Measurements from ENCODE around the gene CROCC2.

CROCC2 gene

DNA sequence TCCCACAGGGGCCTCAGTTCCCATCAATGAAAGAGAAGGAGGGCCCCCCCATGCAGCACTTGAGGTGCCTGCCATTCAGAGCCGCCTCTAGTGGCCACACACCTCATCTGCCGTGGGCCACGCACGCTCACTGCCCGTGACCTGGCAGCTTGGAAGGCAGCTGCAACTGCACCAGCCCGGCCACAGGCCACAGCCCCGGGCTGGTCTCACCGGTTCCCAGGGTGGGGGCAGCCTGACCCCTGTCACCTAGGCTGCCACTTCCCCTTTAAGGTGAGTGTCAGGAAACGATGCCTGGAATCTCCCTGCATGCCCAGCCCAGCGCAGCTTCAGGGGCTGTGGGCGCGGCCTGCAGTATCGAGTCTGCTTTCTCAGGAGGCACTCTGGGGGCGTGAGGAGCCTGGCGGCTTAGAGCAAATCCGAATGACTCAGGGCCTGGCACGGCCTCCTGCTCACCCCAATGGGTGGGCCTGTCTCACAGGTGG is 12.7 kb upstream of the CROCC2 start:
- DNase-seq, result no peak

DNA sequence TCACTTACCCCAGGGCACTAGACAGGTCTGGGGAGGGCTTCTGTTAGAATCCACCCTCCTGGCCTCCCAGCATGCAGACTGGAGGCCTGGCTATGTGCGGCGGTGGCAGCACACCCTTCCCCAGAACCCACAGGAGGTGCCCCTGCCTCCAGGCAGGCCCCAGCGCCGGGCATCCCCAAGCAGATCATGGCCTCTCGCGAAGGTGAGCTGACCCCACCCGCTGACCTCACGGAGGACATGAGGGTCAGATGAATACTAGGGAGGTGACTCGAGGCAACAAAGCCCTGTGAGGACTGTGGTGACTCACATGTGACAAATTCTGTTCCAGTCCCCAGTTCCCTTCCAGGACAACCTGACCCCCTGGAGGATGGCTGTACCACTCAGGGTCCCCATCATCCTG is 12.1 kb upstream of the CROCC2 start:
- no peak for DNase-seq

DNA sequence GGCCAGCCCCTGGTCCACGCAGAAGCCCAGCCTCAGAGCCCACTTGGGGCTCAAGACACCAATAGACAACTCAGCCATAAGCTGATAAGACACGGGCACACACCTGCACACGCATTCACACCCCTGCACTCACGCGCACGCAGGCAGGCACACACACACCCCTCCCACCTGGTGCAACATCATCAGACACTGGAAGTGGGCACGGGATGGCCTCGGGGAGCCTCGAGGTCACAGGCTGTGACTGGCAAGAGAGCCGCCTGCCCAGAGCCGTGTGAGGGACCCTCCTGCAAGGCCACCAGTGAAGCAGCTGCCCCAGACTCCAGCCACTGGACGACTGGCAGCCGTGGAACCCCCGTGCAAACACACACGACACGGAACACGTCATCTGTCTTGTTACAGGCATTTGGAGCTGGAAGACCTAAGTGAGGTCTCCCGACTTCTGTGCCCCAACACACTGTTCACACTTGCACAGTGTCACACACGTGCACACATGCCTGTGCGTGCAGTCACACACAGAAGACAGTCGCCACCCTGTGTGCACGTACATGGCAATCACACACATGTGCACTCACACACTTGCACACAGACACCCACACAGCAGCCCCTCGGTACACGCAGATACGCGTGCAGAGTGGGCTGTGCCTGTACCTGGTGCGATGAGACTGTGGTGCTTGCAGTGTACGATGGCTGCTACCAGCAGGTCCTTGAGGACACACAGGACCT is 11.1 kb upstream of the CROCC2 start:
- no peak for DNase-seq

DNA sequence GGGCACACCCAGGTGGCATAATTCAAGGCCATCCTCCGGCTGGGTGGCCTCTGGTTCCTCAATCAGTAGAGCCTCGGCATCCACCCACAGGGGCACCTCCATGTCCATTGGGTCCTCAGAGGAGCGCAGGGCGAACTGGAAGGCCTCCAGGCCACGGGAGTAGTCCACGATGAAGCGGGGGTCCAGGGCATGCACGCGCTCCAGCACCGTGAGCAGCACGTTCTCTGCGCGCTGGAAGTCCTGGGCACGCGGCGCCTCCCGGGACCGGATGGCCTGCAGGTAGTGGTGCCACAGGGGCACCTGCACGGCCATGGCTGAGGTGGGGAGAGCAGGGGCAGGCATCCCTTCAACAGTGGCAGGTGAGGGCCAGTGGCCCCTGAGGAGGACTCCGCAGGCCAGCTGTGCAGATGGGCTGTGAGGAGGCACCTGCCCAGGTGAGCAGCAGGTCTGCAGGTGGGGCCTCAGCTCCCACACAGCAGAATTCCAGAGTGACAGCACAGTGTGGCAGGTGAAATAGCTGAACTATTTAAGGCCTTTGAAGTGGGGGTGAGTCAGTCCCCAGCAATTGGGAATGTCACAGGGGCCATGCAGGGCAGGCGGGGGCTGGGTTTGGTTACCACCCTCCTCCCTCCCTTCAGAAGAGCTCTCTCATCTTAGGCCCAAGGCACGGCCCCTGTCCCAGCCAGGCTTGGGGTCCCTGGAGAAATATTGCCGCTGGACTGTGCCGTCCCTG is 10.3 kb upstream of the CROCC2 start, which contains the start of gene MAB21L4:
Gene MAB21L4 (minus strand): TSS at position 501 of the 733 bp plus-strand sequence. CDS start 159 bp downstream, at position 342.
- no peak for DNase-seq

DNA sequence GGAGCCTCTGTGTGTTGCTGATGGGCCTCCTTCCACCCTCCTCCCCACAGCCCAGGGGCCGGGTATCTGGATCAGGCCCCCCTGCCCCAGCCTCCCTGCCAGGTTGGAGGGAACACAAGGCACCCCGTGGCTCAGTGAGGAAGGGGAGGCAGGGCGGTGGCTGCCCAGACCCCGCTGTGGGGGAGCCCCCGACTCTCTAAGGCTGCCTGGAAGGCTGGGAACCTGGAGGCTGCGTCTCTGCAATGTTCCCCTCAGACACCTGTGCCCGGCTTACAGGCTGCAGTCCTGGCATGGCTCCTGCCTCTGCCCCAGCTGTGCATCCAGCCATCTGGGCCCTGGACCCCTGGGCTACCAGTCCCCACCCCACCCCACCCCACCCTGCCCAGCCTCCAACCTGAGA is 9.7 kb upstream of the CROCC2 start:
- no peak for DNase-seq

DNA sequence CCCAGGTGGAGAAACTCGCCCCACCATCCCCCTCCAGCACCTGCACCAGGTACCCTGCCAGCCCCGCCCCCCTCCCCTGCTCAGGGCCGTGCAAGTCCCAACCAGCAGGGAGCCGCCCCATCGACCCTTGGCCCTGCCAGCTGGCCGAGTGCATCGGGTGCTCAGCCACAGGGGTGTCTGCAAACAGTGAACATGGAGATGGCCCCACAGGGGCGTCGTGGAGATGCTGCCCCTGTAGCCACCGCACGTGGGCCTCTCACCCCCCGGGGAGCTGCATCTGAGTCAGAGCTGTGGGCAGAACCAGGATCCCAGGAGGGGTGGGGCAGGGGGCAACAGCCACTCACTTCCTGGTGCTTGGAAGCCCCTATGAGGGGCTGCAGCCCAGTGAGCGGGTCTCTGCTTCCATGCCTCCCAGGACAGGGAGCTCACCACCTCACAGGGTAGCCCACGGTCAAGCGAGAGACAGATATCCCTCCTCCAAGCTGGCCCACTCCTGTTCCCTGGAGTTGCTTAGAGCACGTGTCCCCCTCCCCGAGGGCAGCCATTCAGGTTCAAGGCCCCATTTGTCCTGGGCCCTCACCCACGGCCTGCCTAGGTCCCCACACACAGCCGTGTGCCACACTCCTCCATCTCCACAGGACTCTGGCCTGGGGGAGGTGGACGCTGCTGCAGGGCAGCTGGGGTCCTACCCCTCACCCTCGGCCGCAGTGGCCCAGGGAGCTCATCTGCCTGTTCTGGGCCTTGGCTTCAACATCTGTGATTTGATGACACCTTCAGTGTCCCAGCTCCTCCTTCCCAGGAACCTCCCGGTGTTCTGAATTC is 9.1 kb upstream of the CROCC2 start:
- DNase-seq, result no peak

DNA sequence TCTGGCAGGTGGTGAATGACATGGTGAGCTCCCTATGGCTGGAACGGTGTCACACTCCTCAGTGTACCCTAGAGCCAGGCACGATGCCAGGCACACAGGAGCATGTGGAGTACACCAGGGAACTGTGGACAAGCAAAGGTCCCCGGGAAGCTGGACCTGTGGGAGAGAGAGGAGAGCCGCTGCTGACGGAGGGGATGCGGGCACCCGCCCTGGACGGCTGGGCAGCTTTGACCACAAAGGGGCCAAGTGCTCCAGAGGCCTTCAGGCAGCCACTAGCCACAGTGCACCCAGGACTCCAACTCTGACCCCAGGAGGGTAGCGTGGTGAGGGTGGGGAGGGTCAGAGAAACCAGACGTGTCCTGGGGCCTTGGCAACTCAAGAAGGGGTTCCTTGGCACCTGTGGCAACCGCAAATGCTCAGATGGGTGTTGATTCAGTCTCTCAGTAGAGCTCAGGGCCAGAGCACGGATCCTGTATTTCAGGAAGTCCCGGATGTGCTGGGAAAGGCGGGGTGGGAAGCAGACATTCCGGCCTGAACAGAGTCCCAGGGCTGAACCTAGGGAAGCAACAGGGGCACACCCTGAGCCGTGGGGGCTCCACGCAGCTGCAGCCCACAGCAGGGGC is 7.9 kb upstream of the CROCC2 start:
- DNase-seq, result no peak

DNA sequence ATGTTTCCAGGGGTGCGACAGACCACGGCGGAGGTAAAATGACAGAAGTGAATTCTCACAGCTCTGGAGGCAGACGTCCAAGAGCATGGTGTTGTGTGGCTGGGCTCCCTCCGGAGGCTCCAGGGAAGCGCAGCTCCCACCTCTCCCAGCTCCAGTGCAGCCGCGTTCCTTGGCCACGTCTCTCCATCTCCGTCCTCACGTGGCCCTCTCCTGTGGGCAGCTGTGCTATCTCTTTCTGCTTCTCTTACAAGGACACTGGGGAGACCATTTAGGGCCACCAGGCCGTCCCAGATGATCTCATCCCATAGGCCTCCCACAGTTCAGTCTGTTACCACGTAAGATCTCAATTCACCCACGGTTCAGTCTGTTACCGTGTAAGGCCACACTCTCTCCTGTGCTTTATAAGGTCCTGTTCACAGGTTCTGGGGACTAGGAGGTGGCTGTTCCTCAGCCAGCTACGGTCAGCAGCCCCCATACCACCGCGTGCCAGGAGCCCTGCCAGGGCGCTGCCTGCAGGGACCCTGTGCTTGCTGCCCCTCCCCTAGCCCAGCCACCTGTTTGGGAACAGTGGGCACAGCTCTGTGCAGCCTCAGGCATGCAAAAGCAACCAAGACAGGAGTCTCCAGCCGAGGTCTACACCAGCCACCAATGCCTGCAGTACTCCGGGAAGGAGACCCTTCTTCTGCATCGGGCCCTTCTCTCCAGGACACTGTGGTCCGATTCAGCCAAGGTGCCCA is 7.2 kb upstream of the CROCC2 start:
- no peak for DNase-seq

DNA sequence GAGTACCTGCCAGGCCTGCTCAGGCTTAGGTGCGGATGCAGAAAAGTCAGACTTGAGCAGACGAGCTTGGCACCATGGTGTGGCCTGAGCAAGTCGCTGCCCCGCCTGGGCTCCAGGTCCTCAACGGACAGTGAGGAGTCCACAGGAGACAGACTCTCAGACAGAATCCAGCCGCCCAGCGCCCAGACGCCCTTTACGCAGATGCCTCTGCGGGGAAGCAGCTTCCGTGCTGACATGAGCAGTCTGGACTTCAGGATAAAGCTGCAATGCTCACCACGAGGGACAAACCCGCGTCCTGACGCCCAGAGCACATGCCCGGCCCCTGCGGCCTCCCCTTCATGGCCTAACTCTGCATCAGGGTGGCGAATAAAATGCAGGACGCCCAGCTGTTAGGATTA is 6.7 kb upstream of the CROCC2 start:
- DNase-seq, result no peak

DNA sequence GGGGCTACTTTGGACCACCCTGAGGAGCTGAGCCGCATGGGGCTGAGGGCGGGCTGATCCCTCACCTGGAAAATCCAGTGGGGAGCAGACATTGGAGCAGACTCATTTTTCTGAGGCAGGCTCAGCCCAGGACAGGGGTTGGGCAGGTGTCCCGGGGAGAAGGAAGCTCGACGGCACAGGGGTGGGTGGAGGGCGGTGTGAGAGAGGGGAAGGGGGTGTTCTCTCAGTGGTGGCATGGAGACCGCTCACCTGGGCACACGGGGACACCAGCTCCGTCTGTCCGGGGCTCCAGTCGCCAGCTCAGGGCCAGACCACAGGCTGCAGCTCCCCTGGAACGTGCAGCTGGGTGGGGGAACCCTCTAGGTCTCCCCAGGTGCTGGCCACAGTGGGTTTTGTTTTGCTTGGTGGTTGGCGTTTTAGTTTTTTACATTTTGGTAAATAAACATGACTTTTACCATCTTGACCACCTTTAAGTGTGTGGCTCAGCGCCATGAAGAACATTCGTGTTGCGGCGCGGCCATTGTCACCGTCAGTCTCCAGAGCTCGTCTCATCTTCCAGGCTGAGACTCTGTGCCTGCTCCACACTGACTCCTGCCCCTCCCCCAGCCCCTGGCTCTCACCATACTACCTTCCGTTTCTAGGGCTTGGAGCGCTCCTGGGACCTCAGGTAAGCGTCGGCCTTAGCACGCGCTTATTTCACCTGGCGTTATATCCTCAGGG is 5.8 kb upstream of the CROCC2 start:
- DNase-seq, result no peak

DNA sequence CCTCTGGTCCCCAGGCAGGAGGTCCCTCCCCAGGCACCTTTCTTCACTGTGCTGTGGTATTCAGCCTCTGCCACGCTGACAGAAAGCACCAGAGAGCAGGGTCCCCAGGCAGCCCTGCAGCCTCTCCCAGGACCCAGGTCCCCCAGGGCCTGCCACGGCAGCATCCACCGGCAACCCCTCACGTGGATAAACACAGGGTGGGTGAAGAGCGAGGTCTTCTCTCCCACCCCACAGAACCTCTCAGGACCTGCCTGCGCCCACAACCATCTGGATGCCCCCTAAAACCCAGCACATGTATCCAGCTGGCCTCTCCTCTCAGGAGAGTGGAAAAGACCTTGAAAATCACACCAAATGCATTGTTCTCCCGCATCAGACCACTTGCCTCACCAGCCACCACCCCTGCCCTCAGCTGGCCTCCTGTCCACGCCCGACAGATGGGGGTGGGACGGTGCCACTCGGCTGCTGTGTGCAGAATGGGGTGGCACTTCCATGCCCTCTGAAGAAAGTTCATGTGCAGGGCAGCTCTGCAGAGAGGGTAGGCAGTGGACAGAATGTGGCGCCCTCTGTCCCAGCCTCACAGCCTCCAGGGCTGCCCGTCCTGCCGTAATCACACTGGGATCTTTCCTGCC is 4.0 kb upstream of the CROCC2 start:
- no peak for DNase-seq

DNA sequence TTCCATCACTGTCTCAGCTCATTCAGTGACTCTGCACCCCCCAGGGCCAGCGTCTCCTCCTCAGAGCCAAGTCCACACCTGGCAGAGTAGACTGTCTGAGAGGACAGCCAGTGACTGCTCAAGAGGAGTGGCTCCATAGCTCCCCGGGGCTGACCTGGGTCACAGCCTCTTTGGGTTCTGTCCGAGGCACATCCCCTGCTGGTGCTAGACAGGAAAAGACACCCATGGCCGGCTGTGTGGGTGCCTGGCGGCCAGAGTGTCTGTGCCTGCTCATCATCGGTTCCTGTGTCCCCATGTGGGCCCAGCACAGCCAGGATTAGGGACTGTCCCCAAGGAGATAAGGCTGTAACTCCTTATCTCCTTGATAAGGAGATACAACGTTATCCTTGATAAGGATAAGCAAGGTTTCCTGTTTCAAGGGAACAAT is 3.5 kb upstream of the CROCC2 start:
- DNase-seq, result no peak

DNA sequence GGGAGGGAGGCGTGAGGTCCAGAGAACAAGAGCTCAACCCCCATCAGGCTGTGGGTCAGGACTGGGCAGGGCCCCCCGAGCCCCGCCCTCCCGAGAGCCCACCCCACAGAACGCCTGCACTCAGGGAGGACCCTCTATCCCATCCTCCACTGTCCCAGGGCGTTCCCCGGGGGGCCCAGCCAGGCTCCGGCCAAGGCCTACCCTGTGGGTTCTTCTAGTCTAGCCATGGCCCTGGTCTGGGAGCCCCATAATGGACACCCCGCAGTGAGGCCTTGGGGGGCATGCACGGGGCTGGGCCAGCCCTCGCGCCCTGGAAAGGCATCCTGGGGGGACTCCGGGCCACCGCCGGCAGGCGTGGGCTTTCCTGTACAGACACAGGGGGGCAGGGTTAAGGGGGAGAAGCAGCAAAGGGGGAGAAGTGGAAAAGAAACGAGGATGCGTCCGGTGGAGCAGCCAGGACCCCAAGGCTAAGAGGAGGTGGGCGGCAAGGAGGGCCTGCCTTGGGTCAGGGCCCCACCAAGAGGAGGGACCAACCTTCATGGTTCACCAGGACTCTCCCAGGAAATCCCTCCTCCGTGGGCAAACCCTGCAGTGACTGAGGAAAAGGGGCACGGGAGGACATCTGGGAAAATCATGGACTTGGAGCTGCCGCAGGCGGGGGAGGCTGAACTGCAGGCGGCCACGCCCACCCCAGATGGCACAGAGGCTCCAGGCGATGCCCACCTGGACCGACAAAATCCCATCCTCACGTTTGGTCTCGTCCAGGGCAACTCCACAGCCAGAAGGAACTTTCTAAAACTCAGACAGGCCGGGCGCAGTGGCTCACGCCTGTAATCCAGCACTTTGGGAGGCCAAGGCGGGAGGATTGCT is 2.7 kb upstream of the CROCC2 start:
- DNase-seq, result no peak

DNA sequence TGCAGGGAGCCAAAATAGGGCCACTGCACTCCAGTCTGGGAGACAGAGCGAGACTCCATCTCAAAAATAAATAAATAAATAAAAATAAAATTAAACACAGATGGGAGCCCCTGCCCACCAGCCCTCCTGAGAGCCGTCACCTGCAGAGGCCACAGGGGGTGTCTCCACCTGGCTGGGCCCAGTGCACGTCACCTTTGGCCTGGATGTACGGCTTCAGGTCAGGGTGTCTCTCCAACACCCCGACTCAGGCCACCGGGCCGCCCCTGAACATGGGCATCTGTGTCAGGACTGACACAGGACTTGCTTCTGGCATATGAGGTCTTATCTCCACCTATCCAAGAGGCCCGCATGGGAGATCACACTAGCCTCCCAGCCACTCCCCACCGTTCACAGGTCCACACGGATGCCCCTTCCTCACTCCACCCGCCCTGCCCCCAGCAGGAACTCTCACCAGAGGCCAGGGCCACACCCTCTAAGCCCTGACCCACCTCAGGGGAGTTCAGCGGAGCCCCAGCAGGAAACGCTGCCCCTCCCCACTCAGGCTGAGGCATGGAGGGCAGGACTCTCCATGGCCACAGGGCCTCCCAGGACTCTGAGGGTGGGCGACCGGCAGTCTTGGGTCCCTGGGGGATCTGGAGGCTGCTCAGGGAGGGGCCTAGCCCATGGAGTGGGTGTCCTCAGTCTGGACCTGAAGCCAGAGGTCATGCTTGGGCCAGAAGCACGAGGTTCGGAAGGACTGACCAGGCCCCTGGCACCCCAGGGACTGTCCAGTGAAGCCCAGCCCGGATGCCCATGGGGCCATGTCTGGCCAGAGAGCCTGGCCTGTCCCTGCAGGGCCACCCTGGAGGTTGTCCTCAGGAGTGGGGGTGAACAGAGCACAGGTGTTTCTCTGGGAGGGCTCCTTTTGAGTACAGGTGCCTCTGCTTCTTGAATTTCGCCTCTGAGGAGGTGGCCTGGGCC is 1.6 kb upstream of the CROCC2 start:
- DNase-seq, result no peak

DNA sequence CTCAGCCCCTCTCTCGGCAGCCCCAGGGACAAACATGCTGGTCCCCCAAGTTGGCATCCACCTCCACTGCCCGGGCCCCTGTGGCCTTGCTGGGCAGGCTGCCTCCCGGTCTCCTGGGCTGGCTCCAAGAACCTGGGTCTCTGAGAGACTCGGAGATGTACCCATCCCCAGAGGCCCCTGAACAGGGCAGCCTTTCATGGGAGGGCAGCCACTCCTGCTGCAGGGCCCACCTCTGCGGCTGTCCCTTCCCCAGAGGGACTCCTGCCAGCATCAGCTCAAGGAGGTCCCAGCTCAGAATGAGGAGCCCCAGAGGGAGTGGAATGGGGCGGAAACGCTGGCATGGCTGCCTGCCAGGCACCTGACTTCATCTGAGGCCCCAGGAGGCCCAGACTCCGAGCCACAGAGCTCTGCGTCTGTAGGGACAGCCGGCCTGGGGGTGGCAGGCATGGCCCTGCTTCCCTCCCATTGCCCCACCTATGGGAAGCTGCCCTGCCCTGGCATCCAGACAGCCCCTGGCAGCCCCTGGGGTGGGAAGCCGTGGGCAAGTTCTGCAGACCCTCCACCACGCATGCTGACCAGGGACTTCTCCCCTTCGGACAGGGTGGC is 857 bp upstream of the CROCC2 start:
- no peak for DNase-seq

DNA sequence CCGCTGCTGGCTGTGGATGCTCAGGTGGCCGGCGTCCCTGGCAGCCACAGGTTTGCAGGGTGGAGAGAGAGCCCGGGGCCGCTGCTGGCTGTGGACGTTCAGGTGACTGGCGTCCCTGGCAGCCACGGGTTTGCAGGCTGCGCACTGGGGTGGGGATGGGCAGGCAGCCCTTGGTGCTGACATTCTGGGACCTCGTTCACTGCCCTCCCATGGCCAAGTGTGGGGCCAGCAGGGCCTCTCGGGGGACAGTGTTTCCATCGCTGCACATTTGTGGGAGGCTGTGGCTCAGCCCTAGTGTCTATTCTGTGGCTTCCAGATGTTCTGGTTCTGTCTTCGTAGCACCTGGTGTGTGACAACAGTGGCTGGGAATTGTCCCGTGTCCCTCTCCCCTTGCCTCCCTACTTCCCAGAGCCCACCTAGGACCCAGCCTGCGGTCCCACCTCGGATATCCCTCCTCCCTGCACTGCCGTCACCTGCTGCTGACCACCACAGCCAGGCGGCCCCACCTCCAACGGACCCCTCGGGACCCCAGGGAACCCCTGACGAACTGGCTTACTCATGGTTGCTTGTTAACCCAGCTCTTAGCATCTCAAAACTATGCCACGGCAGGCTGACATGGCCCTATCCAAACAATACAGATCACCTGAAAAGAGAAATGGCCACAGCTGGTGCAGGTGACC is 915 bp downstream of the CROCC2 start:
- no peak for DNase-seq

DNA sequence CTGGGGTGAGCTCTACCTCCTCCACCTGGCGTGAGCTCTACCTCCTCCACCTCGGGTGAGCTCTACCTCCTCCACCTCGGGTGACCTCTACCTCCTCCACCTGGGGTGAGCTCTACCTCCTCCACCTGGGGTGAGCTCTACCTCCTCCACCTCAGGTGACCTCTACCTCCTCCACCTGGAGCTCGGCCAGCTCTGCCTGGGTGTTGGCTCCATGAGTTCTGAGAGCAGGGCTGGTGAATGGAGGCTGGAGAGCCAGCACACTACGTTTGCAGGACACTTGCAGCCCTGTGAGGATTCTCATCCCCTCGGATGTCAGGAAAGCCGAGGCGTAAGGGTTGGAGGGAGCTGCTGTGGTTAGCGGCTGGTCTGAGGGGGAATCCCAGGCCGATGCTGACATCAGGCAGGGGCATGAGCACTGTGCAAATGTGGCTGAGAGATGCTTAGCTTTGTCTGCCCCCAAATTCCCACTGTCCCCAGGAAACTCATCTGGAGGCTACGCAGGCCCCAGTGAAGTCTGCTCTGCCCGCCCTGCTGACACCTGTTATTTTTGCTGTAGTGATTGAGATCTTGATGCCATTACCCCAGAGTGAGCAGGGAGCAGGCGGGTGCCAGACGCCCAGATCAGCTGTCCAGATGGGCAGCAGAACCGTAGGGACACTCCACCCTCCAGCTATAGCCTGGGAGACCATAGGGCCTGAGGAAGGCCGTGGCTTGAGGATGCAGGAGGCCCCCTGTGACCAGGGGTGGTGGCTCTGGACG is 3.3 kb downstream of the CROCC2 start:
- DNase-seq, result no peak

Data from KG1 (cell line).